OCI-LY3 (cell line): ENCODE measurements around the gene NUBPL.

ENCODE experiments used
- H2AFZ ChIP-seq: fragments of 200-600, 300-600 bp; shearing (Covaris generic); 2 replicates; pipeline ENCODE4 v1.6.0; 2014; ENCODE audit warnings: antibody characterized with exemption, low read depth, low read length
- H3K27ac ChIP-seq: fragments of 200-600, 300-600 bp; sonication (generic); 2 replicates; pipeline ENCODE4 v1.5.1; 2014; ENCODE audit warnings: mild to moderate bottlenecking, low read length, moderate library complexity, mixed read lengths
- H3K27me3 ChIP-seq: fragments of 200-600, 300-600 bp; sonication (generic); 2 replicates; pipeline ENCODE4 v1.6.1; 2014; ENCODE audit warnings: low read depth, low read length, mixed read lengths
- H3K36me3 ChIP-seq: fragments of 200-600, 300-600 bp; sonication (generic); replicated peaks from 2 replicates; pipeline ENCODE3; 2014; ENCODE audit warnings: low read depth, low read length, mixed read lengths
- H3K4me1 ChIP-seq: fragments of 300-600, 200-600 bp; sonication (generic); 2 replicates; pipeline ENCODE4 v1.6.1; 2014; ENCODE audit warnings: low read length, mixed read lengths
- H3K4me2 ChIP-seq: fragments of 200-600, 300-600 bp; sonication (generic); 2 replicates; pipeline ENCODE4 v1.6.1; 2014; ENCODE audit warnings: low read length, mixed read lengths
- H3K4me3 ChIP-seq: fragments of 300-600, 200-600 bp; sonication (generic); 2 replicates; pipeline ENCODE4 v1.5.1; 2014; ENCODE audit warnings: antibody characterized with exemption, mild to moderate bottlenecking, low read length, moderate library complexity
- H3K79me2 ChIP-seq: fragments of 300-600, 200-600 bp; shearing (Covaris generic); 2 replicates; pipeline ENCODE4 v1.6.1; 2014; ENCODE audit warnings: mild to moderate bottlenecking, low read length, mixed read lengths
- H3K9ac ChIP-seq: fragments of 300-600, 200-600 bp; shearing (Covaris generic); 2 replicates; pipeline ENCODE4 v1.6.0; 2014; ENCODE audit warnings: mild to moderate bottlenecking, low read length, moderate library complexity
- H3K9me3 ChIP-seq: fragments of 200-600, 300-600 bp; shearing (Covaris generic); 2 replicates; pipeline ENCODE4 v1.6.1; 2014; ENCODE audit warnings: low read length, mixed read lengths; ENCODE audit not compliant: insufficient read depth
- H4K20me1 ChIP-seq: fragments of 200-600, 300-600 bp; sonication (generic); 2 replicates; pipeline ENCODE4 v1.6.1; 2016; ENCODE audit warnings: low read length, mixed read lengths; ENCODE audit not compliant: insufficient read depth
- EZH2phosphoT487 ChIP-seq: fragments of 200-600 bp; shearing (Covaris generic); IDR thresholded peaks from 2 replicates; pipeline ENCODE4 v1.6.1; 2018; ENCODE audit warnings: antibody characterized with exemption, mixed run types, low read depth
- TF ChIP-seq, protein P1 (sequence below): fragments of 200-600, 300-600 bp; sonication (generic); IDR thresholded peaks from 2 replicates; pipeline ENCODE4 v1.5.1; 2014; ENCODE audit warnings: antibody characterized with exemption, low read length, low read depth

NUBPL gene

DNA sequence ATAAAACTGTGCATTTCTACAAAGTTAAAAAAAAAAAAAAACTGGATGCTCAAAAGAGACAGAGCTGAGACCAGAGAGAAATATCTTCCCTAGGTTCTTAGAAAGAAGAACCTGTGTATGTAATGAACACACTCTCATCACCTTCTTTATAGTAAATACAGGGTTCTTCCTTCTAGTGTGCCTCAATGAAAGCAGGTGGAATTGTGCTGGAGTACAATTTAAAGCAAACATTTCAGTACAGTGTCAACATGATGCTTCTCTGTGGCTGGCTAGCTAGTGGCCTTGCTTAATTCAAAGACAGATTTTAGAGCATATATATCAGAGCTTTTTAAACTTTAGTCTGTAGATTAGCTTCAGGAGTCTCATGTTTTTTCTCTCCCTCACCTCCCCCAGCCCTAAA, 266.1 kb downstream of the NUBPL start:
- no peaks in the 10 kb centered on the region for H4K20me1 ChIP-seq
- no peaks in the 10 kb centered on the region for H3K36me3 ChIP-seq
- H3K27ac ChIP-seq = no peak overlapping the region
- no peak overlapping the region for H3K4me3 ChIP-seq
- no peaks in the 10 kb centered on the region for H3K4me1 ChIP-seq
- H3K9me3 ChIP-seq = no peaks in the 10 kb centered on the region
- H2AFZ ChIP-seq = no peak overlapping the region
- no peak overlapping the region for H3K9ac ChIP-seq
- TF ChIP-seq, protein P1, sequence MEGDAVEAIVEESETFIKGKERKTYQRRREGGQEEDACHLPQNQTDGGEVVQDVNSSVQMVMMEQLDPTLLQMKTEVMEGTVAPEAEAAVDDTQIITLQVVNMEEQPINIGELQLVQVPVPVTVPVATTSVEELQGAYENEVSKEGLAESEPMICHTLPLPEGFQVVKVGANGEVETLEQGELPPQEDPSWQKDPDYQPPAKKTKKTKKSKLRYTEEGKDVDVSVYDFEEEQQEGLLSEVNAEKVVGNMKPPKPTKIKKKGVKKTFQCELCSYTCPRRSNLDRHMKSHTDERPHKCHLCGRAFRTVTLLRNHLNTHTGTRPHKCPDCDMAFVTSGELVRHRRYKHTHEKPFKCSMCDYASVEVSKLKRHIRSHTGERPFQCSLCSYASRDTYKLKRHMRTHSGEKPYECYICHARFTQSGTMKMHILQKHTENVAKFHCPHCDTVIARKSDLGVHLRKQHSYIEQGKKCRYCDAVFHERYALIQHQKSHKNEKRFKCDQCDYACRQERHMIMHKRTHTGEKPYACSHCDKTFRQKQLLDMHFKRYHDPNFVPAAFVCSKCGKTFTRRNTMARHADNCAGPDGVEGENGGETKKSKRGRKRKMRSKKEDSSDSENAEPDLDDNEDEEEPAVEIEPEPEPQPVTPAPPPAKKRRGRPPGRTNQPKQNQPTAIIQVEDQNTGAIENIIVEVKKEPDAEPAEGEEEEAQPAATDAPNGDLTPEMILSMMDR = no peak
- TF ChIP-seq EZH2phosphoT487 = no peak
- no peaks in the 10 kb centered on the region for H3K27me3 ChIP-seq
- no peaks in the 10 kb centered on the region for H3K79me2 ChIP-seq
- no peak overlapping the region for H3K4me2 ChIP-seq

- Histone ChIP-seq H3K27me3 (no peaks in the 10 kb centered on the region), H3K4me2 (no peak overlapping the region), H2AFZ (no peak overlapping the region), H3K27ac (no peak overlapping the region), H3K9me3 (no peaks in the 10 kb centered on the region), H3K4me3 (no peak overlapping the region), H3K9ac (no peak overlapping the region), H3K4me1 (no peaks in the 10 kb centered on the region), H3K36me3 (no peaks in the 10 kb centered on the region), H4K20me1 (no peaks in the 10 kb centered on the region), H3K79me2 (no peaks in the 10 kb centered on the region)
- TF ChIP-seq, protein P1 = no peak
- no peak for TF ChIP-seq EZH2phosphoT487
Observed at GRCh38 chr14:31828946-31829868, 268.0 kb downstream of the NUBPL start.

GRCh38 chr14:31834616-31835015, 273.4 kb downstream of the NUBPL start:
- Histone ChIP-seq H3K79me2 (no peaks in the 10 kb centered on the region), H3K27ac (no peak overlapping the region), H3K4me3 (no peak overlapping the region), H3K4me1 (no peaks in the 10 kb centered on the region), H3K9ac (no peak overlapping the region), H4K20me1 (no peaks in the 10 kb centered on the region), H2AFZ (no peak overlapping the region), H3K9me3 (no peaks in the 10 kb centered on the region), H3K4me2 (no peak overlapping the region), H3K36me3 (no peaks in the 10 kb centered on the region), H3K27me3 (no peaks in the 10 kb centered on the region)
- TF ChIP-seq EZH2phosphoT487 = no peak
- TF ChIP-seq, protein P1 = no peak

GRCh38 chr14:31835049-31835448, 273.8 kb downstream of the NUBPL start:
- no peak for TF ChIP-seq EZH2phosphoT487
- TF ChIP-seq, protein P1 = no peak
- no peaks in the 10 kb centered on the region for H3K79me2 ChIP-seq
- no peak overlapping the region for H3K4me2 ChIP-seq
- H2AFZ ChIP-seq = no peak overlapping the region
- H3K36me3 ChIP-seq = no peaks in the 10 kb centered on the region
- no peak overlapping the region for H3K4me3 ChIP-seq
- no peaks in the 10 kb centered on the region for H3K27me3 ChIP-seq
- H3K9me3 ChIP-seq = no peaks in the 10 kb centered on the region
- no peaks in the 10 kb centered on the region for H3K4me1 ChIP-seq
- no peaks in the 10 kb centered on the region for H4K20me1 ChIP-seq
- no peak overlapping the region for H3K9ac ChIP-seq
- H3K27ac ChIP-seq = no peak overlapping the region
